GM21737 (cell line): ENCODE measurements around the gene BNC1.
"Not testable (repeated sequence)": the region's sequence is repeated elsewhere in the genome, so short reads cannot be mapped to it uniquely, and the experiment has no call there.

Experiments
- ATAC-seq: cut with Tn5 transposase; IDR thresholded peaks from one replicate; pipeline ENCODE4 v1.9.1; 2021; ENCODE audit warnings: mild to moderate bottlenecking, moderate library complexity; ENCODE audit not compliant: unreplicated experiment

The BNC1 gene

GRCh38 chr15:83249030-83249343, 35.5 kb downstream of the BNC1 start:
- ATAC-seq, result no peak

- ATAC-seq, result no peak
These were observed 36.1 kb downstream of the BNC1 start for GRCh38 chr15:83248151-83249029.

- ATAC-seq, result no peak
These were observed 40.8 kb downstream of the BNC1 start for GRCh38 chr15:83243634-83244033.

GRCh38 chr15:83230242-83230641, 54.2 kb downstream of the BNC1 start:
- no peak for ATAC-seq

GRCh38 chr15:83225449-83225848, 59.0 kb downstream of the BNC1 start:
- no peak for ATAC-seq

- ATAC-seq, result not testable (repeated sequence)
These were observed 62.7 kb downstream of the BNC1 start for GRCh38 chr15:83221781-83222180.

GRCh38 chr15:83219026-83219425, 65.4 kb downstream of the BNC1 start:
- ATAC-seq, result no peak

GRCh38 chr15:83215306-83215705, 69.2 kb downstream of the BNC1 start:
- ATAC-seq, result no peak

GRCh38 chr15:83210619-83211018, 73.8 kb downstream of the BNC1 start:
- no peak for ATAC-seq

GRCh38 chr15:83209333-83209732, 75.1 kb downstream of the BNC1 start:
- no peak for ATAC-seq

GRCh38 chr15:83208367-83208661, 76.2 kb downstream of the BNC1 start:
- ATAC-seq, result no peak

- peak; percentile 38 for ATAC-seq
These were observed 76.7 kb downstream of the BNC1 start, which contains the start of gene HDGFL3 for GRCh38 chr15:83207660-83208366. Gene HDGFL3 (minus strand): TSS chr15:83207823. CDS start chr15:83207414, 409 bp downstream.

GRCh38 chr15:83207009-83207659, 77.3 kb downstream of the BNC1 start:
- ATAC-seq, result peak; percentile 22

- no peak for ATAC-seq
These were observed 77.9 kb downstream of the BNC1 start for GRCh38 chr15:83206526-83207008.
